HepG2 (cell line): ENCODE measurements around the gene NELFB. TPM values are rescaled to one million over a fixed set of nuclear protein-coding genes. Genes with fewer than 3 reads are reported as not detected.

ENCODE experiments used
- CHD2 ChIP-seq: IDR thresholded peaks from 2 replicates; pipeline ENCODE4 v1.6.1; 2011; ENCODE audit warnings: low read depth, low read length, improper control_type of control experiment
- ELF3 ChIP-seq: IDR thresholded peaks from 2 replicates; pipeline ENCODE4 v1.6.1; 2016; ENCODE audit warnings: missing genetic modification reagents, missing compliant biosample characterization
- HNF1A ChIP-seq, 2 experiments: sonication (generic) in 1 of 2; formaldehyde crosslinking in 1 of 2; IDR thresholded peaks; 2 replicates each; pipeline versions ENCODE4 v1.4.0 to v1.6.1; 2016 to 2020; ENCODE audit warnings: borderline replicate concordance in 1 of 2, low read depth in 1 of 2, mild to moderate bottlenecking in 1 of 2, missing genetic modification reagents in 1 of 2
- KDM3A ChIP-seq: IDR thresholded peaks from 2 replicates; pipeline ENCODE4 v1.6.1; 2018; ENCODE audit warnings: low read depth, missing compliant biosample characterization
- KDM5A ChIP-seq: fragments of 200-600 bp; sonication (generic); IDR thresholded peaks from 2 replicates; pipeline ENCODE4 v1.7.0; 2018; ENCODE audit warnings: antibody characterized with exemption, mild to moderate bottlenecking, low read length, borderline replicate concordance
- KLF11 ChIP-seq: IDR thresholded peaks from 2 replicates; pipeline ENCODE4 v1.6.1; 2016; ENCODE audit warnings: missing compliant biosample characterization
- KMT2B ChIP-seq: IDR thresholded peaks from 2 replicates; pipeline ENCODE4 v1.6.1; 2016; ENCODE audit warnings: missing genetic modification reagents, missing compliant biosample characterization
- SP2 ChIP-seq: sonication (generic); formaldehyde crosslinking; IDR thresholded peaks from 2 replicates; pipeline ENCODE4 v1.5.1; 2020; ENCODE audit warnings: mild to moderate bottlenecking, missing genetic modification reagents
- ZBTB38 ChIP-seq: sonication (generic); formaldehyde crosslinking; IDR thresholded peaks from 2 replicates; pipeline ENCODE4 v1.5.1; 2020; ENCODE audit warnings: mild to moderate bottlenecking, missing genetic modification reagents
- ZFP91 ChIP-seq: sonication (generic); formaldehyde crosslinking; IDR thresholded peaks from 2 replicates; pipeline ENCODE4 v1.9.0; 2022; ENCODE audit warnings: missing genetic modification reagents, mild to moderate bottlenecking, borderline replicate concordance
- ZNF160 ChIP-seq: sonication (generic); formaldehyde crosslinking; IDR thresholded peaks from 2 replicates; pipeline ENCODE4 v1.8.0; 2022; ENCODE audit warnings: mild to moderate bottlenecking, inconsistent platforms, missing genetic modification reagents
- ZNF407 ChIP-seq: sonication (generic); formaldehyde crosslinking; IDR thresholded peaks from one replicate; pipeline ENCODE4 v1.5.1; 2020; ENCODE audit warnings: mild to moderate bottlenecking, missing genetic modification reagents; ENCODE audit errors: not compliant biosample characterization
- ZNF589 ChIP-seq: sonication (generic); formaldehyde crosslinking; conservative IDR thresholded peaks from 2 replicates; pipeline ENCODE4 v1.8.0; 2022; ENCODE audit warnings: mild to moderate bottlenecking, moderate library complexity, missing genetic modification reagents
- ZNF674 ChIP-seq: sonication (generic); formaldehyde crosslinking; IDR thresholded peaks from 2 replicates; pipeline ENCODE4 v1.5.0; 2020; ENCODE audit warnings: low read depth, mild to moderate bottlenecking, missing genetic modification reagents
- polyA plus RNA-seq, 8 experiments: library from polyadenylated mRNA; depleted of rRNA in 3 of 8; stranded (reverse) in 7 of 8; unstranded in 1 of 8; fragments of >200 nt; fragmentation: Illumina TruSeq in 4 of 8; extraction: Trizol in 4 of 8; gene quantifications; 2 replicates each; pipeline versions ENCODE4 v1.2.1 to v1.2.3, GENCODE V29; 2011 to 2016; ENCODE audit warnings: low read depth in 4 of 8, missing spikeins in 1 of 8, mixed read lengths in 1 of 8; ENCODE audit not compliant: insufficient read depth in 1 of 8
- total RNA-seq, 5 experiments: library from RNA; depleted of rRNA; stranded (reverse); fragments of >200 nt; fragmentation: Illumina TruSeq; extraction: Trizol; gene quantifications; 2 replicates each; pipeline ENCODE4 v1.2.3, GENCODE V29; 2016; ENCODE audit warnings: low read depth in 1 of 5

The NELFB gene
- total and polyA plus RNA-seq, 2 of the 13 experiments (the other 11 are each of a cell fraction or from before 2014, with no cell fraction given), result 26.5 to 45.8 TPM

DNA sequence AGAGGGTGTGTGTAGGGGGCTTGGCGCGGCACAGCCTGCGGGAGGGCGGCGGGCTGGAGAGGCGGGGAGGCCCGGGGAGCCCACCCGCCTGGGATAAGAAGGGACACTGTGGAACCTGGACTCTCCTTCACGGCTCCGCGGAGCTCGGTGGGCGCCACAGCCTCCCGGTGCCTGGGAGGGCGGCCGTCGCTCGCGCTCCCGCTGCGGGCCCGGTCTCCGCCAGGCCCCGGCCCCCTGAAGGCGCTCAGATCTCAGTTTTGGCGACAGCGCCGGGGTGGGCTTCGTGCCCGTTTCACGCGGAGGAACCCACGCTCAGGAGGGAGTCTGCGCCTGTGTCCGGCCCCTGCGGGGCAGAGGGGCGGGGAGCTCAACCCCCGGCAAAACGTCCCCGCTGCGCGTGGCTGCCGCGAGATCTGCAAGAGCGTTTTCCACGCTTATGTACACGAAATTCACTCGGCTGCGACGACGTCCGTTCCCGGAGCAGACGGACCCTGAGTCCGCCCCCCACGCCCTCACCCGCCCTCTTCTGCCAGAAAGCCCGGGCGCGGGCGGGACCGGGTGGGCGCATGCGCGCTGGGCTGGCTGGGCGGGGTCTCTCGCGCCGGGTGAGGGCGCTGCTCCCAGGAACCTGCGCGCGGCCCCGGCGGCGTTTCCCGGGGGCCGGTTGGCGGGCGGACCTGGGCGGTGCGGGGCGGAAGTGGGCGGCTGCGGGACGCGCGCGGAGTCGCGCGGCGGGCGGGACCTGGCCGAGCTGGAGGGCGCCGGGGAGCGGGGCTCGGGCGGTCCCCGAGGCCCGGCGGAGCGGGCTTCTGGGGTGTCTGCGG, at the start of gene NELFB (continued):
- no peak for TF ChIP-seq ZNF407 (CRISPR knock-in tag)
- TF ChIP-seq ELF3 (CRISPR knock-in tag), result peak; percentile 10; the same call in 1 of the 2 replicates
- TF ChIP-seq KLF11 (CRISPR knock-in tag), result no peak
- TF ChIP-seq ZFP91 (CRISPR knock-in tag), result peak; percentile 15
- TF ChIP-seq ZNF589 (CRISPR knock-in tag), result peak; percentile 77; the same call in 1 of the 2 replicates
- no peak for TF ChIP-seq KMT2B (CRISPR knock-in tag)
- TF ChIP-seq KDM5A, result no peak
- no peak for TF ChIP-seq ZNF674 (CRISPR knock-in tag)
- no peak for TF ChIP-seq ZBTB38
- TF ChIP-seq KDM3A, result 0 out of 2 replicates have a peak, but pooled peaks have one; percentile 6
- peak; percentile 39; the same call in 1 of the 2 replicates for TF ChIP-seq ZNF160 (CRISPR knock-in tag)
- TF ChIP-seq SP2 (CRISPR knock-in tag), result peak; percentile 52
- TF ChIP-seq CHD2, result peak; percentile 34; the same call in 1 of the 2 replicates
- TF ChIP-seq HNF1A (IDR thresholded peaks at IDR 0.05; ENCODE audit: low read depth), result no peak
- TF ChIP-seq HNF1A (CRISPR knock-in tag; IDR thresholded peaks at IDR 0.05; ENCODE audit: borderline replicate concordance), result no peak
